Kidney (tissue), 14 donors: ENCODE measurements around the gene TMEM38B. TPM values are rescaled to one million over a fixed set of nuclear protein-coding genes. Genes with fewer than 3 reads are reported as not detected.

Experiments used
- DNase-seq, 5 donors: peaks; one replicate each; pipeline ENCODE4 v3.0.0-alpha.2; 2013 to 2020
- FAIRE-seq: peaks from 2 replicates; lab custom pipeline; 2012; peaks lifted over from hg19 to GRCh38; lab: Jason Lieb, UNC
- H3K27ac ChIP-seq, 2 donors: one replicate each; pipeline ENCODE4 v1.7.0; 2013; ENCODE audit warnings: low read depth in 2 of 2, low read length in 2 of 2, inconsistent platforms in 1 of 2
- H3K27me3 ChIP-seq: one replicate; pipeline ENCODE4 v1.7.1; 2013; ENCODE audit warnings: low read length, inconsistent platforms; ENCODE audit not compliant: control insufficient read depth, insufficient read depth
- H3K36me3 ChIP-seq, 3 donors: one replicate each; pipeline versions ENCODE4 v1.7.0 to v1.7.1; 2013; ENCODE audit warnings: low read length in 3 of 3, control low read depth in 1 of 3, inconsistent platforms in 1 of 3; ENCODE audit not compliant: insufficient read depth in 3 of 3, control insufficient read depth in 2 of 3
- H3K4me1 ChIP-seq, 3 donors: one replicate each; pipeline versions ENCODE4 v1.7.0 to v1.7.1; 2013; ENCODE audit warnings: low read length in 3 of 3, inconsistent platforms in 1 of 3, low read depth in 1 of 3; ENCODE audit not compliant: control insufficient read depth in 2 of 3, insufficient read depth in 2 of 3
- H3K4me3 ChIP-seq, 3 donors: one replicate each; pipeline versions ENCODE4 v1.7.0 to v1.8.1; 2013; ENCODE audit warnings: low read length in 3 of 3, control low read depth in 1 of 3, inconsistent platforms in 1 of 3
- H3K9ac ChIP-seq, 3 donors: one replicate each; pipeline versions ENCODE4 v1.7.0 to v1.7.1; 2013; ENCODE audit warnings: low read length in 3 of 3, control low read depth in 1 of 3, inconsistent platforms in 1 of 3
- H3K9me3 ChIP-seq, 3 donors: one replicate each; pipeline versions ENCODE4 v1.7.0 to v1.7.1; 2013; ENCODE audit warnings: low read length in 3 of 3, control low read depth in 1 of 3, inconsistent platforms in 1 of 3; ENCODE audit not compliant: control insufficient read depth in 2 of 3, insufficient read depth in 1 of 3
- CTCF ChIP-seq: IDR thresholded peaks from 3 replicates; pipeline ENCODE4 v1.5.1; 2012; ENCODE audit warnings: mild to moderate bottlenecking, moderate library complexity, borderline replicate concordance; ENCODE audit not compliant: insufficient read depth; ENCODE audit errors: extremely low read depth
- intact Hi-C: fragments of 100-400 bp; cut with DNase I; formaldehyde crosslinking; loops from one replicate; pipeline ENCODE4 v1.11.1; 2022
- polyA plus RNA-seq: library from polyadenylated mRNA; stranded (reverse); fragments of 350-450 nt; fragmentation: Illumina TruSeq; extraction: RNeasy Lipid Tissue Mini Kit (QIAGEN cat#74804); gene quantifications from one replicate; pipeline ENCODE4 v1.2.3, GENCODE V29; 2014; ENCODE audit warnings: low read depth, low replicate concordance; ENCODE audit not compliant: insufficient read depth
- total RNA-seq: library from RNA; stranded (reverse); fragmentation: NEBNext Ultra II Directional; extraction: Animal tissue kit (Norgen Biotek cat#: 25700); gene quantifications from one replicate; pipeline ENCODE4 v1.2.1, GENCODE V29; 2021
- donor health status: control.
- donor health status: control.
- donor health status: control.
- donor health status: control.
- donor health status: control.
- donor health status: DM: yes; HTN: yes; CAD: no.
- donor health status: Normal renal cell carcinoma (clear cell type).

The TMEM38B gene
- total and polyA plus RNA-seq, 2 donors from 2014 or later: 12.5 to 23.2 TPM

DNA sequence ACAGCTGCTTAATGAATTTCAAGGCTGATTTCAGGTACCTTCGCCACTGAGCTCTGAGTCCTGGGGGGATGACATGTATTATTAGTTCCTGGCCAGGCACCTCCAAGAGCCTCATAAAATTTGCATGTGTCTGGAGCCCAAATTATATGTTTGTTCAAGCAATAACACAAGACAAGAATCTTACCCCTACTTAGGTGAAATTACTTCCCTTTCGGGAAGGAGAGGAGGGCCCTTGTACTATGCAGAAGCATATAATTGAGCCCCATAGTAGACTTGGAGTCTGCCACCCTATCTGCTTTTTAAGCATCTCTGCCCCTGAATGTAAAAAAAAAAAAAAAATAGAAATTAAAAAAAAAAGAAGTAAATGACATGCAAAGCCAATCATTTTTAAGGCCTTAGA is 13.0 kb upstream of the TMEM38B start:
- peaks cover 0 to 7% (median 0%) of the 10 kb centered on the region in 3 donors for H3K4me1 ChIP-seq
- H3K27ac ChIP-seq: no peak overlapping the region
- no peak for TF ChIP-seq CTCF
- no peak overlapping the region for H3K9ac ChIP-seq
- no peaks in the 10 kb centered on the region for H3K9me3 ChIP-seq
- FAIRE-seq (no peak), DNase-seq (no peak)
- H3K27me3 ChIP-seq: no peaks in the 10 kb centered on the region
- intact Hi-C loops: no loop called here
- no peak overlapping the region for H3K4me3 ChIP-seq
- no peaks in the 10 kb centered on the region for H3K36me3 ChIP-seq

GRCh38 chr9:105681724-105682123 is 12.6 kb upstream of the TMEM38B start:
- Histone ChIP-seq H3K4me3 (no peak overlapping the region), H3K27ac (no peak overlapping the region), H3K36me3 (no peaks in the 10 kb centered on the region), H3K4me1 (peaks cover 0 to 7% (median 0%) of the 10 kb centered on the region in 3 donors), H3K9ac (no peak overlapping the region), H3K27me3 (no peaks in the 10 kb centered on the region), H3K9me3 (no peaks in the 10 kb centered on the region)
- no peak for TF ChIP-seq CTCF
- DNase-seq: no peak
- no peak for FAIRE-seq
- intact Hi-C loops: no loop called here

- H3K36me3 ChIP-seq: no peaks in the 10 kb centered on the region
- H3K27me3 ChIP-seq: no peaks in the 10 kb centered on the region
- H3K4me3 ChIP-seq: no peak overlapping the region
- no peak overlapping the region for H3K27ac ChIP-seq
- no peaks in the 10 kb centered on the region for H3K9me3 ChIP-seq
- DNase-seq (no peak), FAIRE-seq (no peak)
- intact Hi-C loops: no loop called here
- no peak overlapping the region for H3K9ac ChIP-seq
- H3K4me1 ChIP-seq: no peaks in the 10 kb centered on the region
- no peak for TF ChIP-seq CTCF
These were observed 10.6 kb upstream of the TMEM38B start for GRCh38 chr9:105683688-105684275.

DNA sequence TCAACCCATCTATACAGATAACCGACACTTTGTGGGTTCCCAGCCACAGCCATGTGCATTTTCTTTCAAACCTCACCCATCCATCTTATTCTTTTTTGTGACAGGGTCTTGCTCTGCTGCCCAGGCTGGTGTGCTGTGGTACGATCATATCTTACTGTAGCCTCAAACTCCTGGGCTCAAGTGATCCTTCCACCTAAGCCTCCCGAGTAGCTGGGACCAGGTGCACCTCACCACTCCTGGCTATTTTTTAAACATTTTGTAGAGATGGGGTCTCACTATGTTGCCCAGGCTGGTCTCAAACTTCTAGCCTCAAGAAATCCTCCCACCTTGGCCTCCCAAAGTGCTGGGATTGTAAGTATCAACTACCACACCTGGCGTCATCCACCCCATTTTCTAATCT is 7.4 kb upstream of the TMEM38B start:
- no peaks in the 10 kb centered on the region for H3K36me3 ChIP-seq
- no peak for TF ChIP-seq CTCF
- H3K4me3 ChIP-seq: no peak overlapping the region
- H3K27me3 ChIP-seq: no peaks in the 10 kb centered on the region
- intact Hi-C loops: no loop called here
- no peak overlapping the region for H3K9ac ChIP-seq
- FAIRE-seq (no peak), DNase-seq (no peak)
- H3K4me1 ChIP-seq: no peaks in the 10 kb centered on the region
- H3K9me3 ChIP-seq: no peaks in the 10 kb centered on the region
- H3K27ac ChIP-seq: no peak overlapping the region
